Thoracic aorta (tissue), 2 donors: ENCODE results near the gene CAMK1. TPM values are rescaled to one million over a fixed set of nuclear protein-coding genes. Genes with fewer than 3 reads are reported as not detected.
A peak's percentile ranks its signal among the peaks of the same experiment; 100 is the strongest.

Source experiments
- ATAC-seq: fragments of 150-250 bp; one replicate; pipeline ENCODE4 v1.8.0; 2017; ENCODE audit warnings: low read depth; ENCODE audit not compliant: insufficient number of reproducible peaks, low FRiP score
- DNase-seq: peaks from one replicate; pipeline ENCODE4 v3.0.0-alpha.2; 2020; ENCODE audit warnings: low spot score
- H3K27ac ChIP-seq, 2 donors: fragments of 200-600 bp; sonication (generic); 1 replicate in 1 of 2; 2 replicates in 1 of 2; pipeline ENCODE4 v1.5.1; 2016; ENCODE audit warnings: mild to moderate bottlenecking in 2 of 2, moderate library complexity in 2 of 2
- H3K27me3 ChIP-seq: fragments of 200-600 bp; sonication (generic); replicated peaks from 2 replicates; pipeline ENCODE4 v1.6.0; 2016; ENCODE audit warnings: mild to moderate bottlenecking; ENCODE audit not compliant: insufficient read depth
- H3K36me3 ChIP-seq: fragments of 200-600 bp; sonication (generic); one replicate; pipeline ENCODE4 v1.5.1; 2016
- H3K4me1 ChIP-seq, 2 donors: fragments of 200-600 bp; sonication (generic); 1 replicate in 1 of 2; 2 replicates in 1 of 2; pipeline versions ENCODE4 v1.5.1 to v1.6.0; 2016; ENCODE audit warnings: low read depth in 2 of 2, mild to moderate bottlenecking in 1 of 2; ENCODE audit not compliant: control insufficient read depth in 1 of 2
- H3K4me3 ChIP-seq: fragments of 200-600 bp; sonication (generic); 2 replicates; pipeline ENCODE4 v1.5.1; 2016; ENCODE audit warnings: mild to moderate bottlenecking
- H3K9me3 ChIP-seq: fragments of 200-600 bp; sonication (generic); 2 replicates; pipeline ENCODE4 v1.5.1; 2016
- total RNA-seq, 2 donors: library from RNA; depleted of rRNA; stranded (reverse); fragments of >200 nt; gene quantifications; one replicate each; pipeline versions ENCODE4 v1.1.0 to v1.2.3, GENCODE V29; 2016
- TF ChIP-seq, protein P1 (sequence below): fragments of 200-600 bp; sonication (generic); IDR thresholded peaks from one replicate; pipeline ENCODE4 v1.5.1; 2019; ENCODE audit warnings: antibody characterized with exemption

CAMK1 gene
- total RNA-seq, 2 donors from 2014 or later, result 50.9 to 69.7 TPM

- ATAC-seq (no peak), DNase-seq (no peak)
- H3K36me3 ChIP-seq, result peaks cover 26% of the 10 kb centered on the region
- H3K4me1 ChIP-seq, result peaks cover 6 to 8% of the 10 kb centered on the region in 2 donors
- TF ChIP-seq, protein P1, sequence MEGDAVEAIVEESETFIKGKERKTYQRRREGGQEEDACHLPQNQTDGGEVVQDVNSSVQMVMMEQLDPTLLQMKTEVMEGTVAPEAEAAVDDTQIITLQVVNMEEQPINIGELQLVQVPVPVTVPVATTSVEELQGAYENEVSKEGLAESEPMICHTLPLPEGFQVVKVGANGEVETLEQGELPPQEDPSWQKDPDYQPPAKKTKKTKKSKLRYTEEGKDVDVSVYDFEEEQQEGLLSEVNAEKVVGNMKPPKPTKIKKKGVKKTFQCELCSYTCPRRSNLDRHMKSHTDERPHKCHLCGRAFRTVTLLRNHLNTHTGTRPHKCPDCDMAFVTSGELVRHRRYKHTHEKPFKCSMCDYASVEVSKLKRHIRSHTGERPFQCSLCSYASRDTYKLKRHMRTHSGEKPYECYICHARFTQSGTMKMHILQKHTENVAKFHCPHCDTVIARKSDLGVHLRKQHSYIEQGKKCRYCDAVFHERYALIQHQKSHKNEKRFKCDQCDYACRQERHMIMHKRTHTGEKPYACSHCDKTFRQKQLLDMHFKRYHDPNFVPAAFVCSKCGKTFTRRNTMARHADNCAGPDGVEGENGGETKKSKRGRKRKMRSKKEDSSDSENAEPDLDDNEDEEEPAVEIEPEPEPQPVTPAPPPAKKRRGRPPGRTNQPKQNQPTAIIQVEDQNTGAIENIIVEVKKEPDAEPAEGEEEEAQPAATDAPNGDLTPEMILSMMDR, result no peak
- no peaks in the 10 kb centered on the region for H3K9me3 ChIP-seq
- no peak overlapping the region for H3K4me3 ChIP-seq
- peak overlapping the region in 1 of 2 donors; percentile 36 for H3K27ac ChIP-seq
- H3K27me3 ChIP-seq, result no peaks in the 10 kb centered on the region
Measured at GRCh38 chr3:9779721-9780457, 10.1 kb upstream of the CAMK1 start.

- Histone ChIP-seq H3K4me1 (peaks cover 6 to 8% of the 10 kb centered on the region in 2 donors), H3K36me3 (peaks cover 25% of the 10 kb centered on the region), H3K9me3 (no peaks in the 10 kb centered on the region), H3K27me3 (no peaks in the 10 kb centered on the region), H3K27ac (no peak overlapping the region), H3K4me3 (no peak overlapping the region)
- no peak for ATAC-seq
- DNase-seq, result no peak
- TF ChIP-seq, protein P1, result no peak
Measured at GRCh38 chr3:9779075-9779593, 9.4 kb upstream of the CAMK1 start.

DNA sequence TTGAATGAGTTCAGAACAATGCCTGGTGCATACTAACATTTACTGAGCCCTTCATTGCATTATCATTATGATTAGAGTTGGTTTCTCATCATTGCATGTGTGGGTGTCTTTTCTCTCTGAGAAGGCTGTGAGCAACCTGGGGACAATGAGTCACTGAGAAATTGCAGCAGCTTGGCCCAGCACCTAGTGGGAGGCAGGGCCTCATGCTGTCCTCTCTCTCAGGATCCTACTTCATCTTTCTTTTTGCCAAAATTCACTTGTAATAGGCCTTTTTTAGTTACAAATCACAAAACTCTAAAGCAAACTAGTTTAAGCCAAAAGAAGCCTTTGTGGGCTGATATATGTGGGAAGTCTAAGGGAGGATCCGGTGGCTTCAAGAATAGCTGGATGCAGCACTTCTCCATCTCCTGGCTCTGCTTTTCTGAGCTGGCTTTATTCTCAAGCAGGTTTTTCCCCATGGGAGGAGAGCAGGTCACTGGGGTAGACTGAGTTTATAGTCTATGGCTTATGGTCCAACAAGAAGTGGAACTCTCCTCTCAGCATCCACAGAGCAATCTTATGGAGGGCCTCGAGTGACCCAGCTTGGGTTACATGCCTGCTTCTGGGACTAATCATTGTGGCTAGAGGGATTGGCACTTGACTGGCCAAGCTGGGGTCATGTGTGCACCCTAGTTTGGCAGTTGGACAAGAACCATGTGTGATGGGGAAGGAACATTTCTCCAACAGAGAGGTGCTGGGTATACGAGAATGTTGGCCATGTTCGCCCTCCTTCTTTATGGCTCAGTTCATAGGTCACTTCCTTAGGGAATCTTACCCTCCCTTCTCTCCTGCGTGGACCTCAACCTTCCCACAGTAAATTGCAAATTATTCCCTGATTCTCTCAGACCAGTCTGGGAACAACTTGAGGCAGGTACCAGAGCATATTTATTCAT is 8.7 kb upstream of the CAMK1 start:
- H3K4me3 ChIP-seq, result no peak overlapping the region
- no peaks in the 10 kb centered on the region for H3K27me3 ChIP-seq
- DNase-seq, result no peak
- no peaks in the 10 kb centered on the region for H3K9me3 ChIP-seq
- TF ChIP-seq, protein P1, result no peak
- H3K36me3 ChIP-seq, result peaks cover 18% of the 10 kb centered on the region
- peaks cover 6 to 8% of the 10 kb centered on the region in 2 donors for H3K4me1 ChIP-seq
- no peak overlapping the region for H3K27ac ChIP-seq
- no peak for ATAC-seq

DNA sequence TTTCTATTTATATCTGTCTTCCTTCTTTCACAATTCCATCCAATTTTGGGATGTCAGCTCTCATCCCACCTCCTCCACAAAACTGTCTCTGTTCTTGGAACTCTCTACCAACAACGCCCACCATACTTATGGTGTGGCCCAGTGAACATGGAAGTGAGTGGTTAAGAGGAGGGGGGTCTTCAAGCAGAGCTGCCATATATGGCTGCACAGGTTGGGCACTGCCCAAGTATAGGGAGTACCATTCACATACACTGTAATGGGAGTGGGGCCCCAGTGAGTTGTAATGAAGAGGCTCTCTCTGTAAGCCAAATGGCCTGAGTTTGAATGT is 7.9 kb upstream of the CAMK1 start:
- ATAC-seq (no peak), DNase-seq (no peak)
- no peak overlapping the region for H3K27ac ChIP-seq
- TF ChIP-seq, protein P1, result no peak
- peaks cover 6 to 8% of the 10 kb centered on the region in 2 donors for H3K4me1 ChIP-seq
- no peaks in the 10 kb centered on the region for H3K27me3 ChIP-seq
- no peaks in the 10 kb centered on the region for H3K9me3 ChIP-seq
- H3K4me3 ChIP-seq, result no peak overlapping the region
- H3K36me3 ChIP-seq, result peaks cover 16% of the 10 kb centered on the region
